IMR-90 (cell line): ENCODE data around the gene EFHC2. TPM values are rescaled to one million over a fixed set of nuclear protein-coding genes. Genes with fewer than 3 reads are reported as not detected.

Experiments used
- ATAC-seq: fragments of 200-7000 bp; cut with Tn5 transposase; 2 replicates; pipeline ENCODE4 v1.9.1; 2020; ENCODE audit warnings: low read depth, mild to moderate bottlenecking, moderate library complexity
- BruUV-seq: library from RNA; stranded (reverse); fragments of 400-500 nt; replicated peaks from 2 replicates; lab custom pipeline; 2021; lab: Mats Ljungman, UMichigan
- CTCF ChIA-PET: fragments of 300-600 bp; formaldehyde crosslinking; extraction: SDS; loops from one replicate; lab custom pipeline; 2021; ENCODE audit warnings: antibody characterized with exemption; lab: Yijun Ruan, JAX
- POLR2A ChIA-PET: fragments of 300-600 bp; sonication (Branson Sonifier 250); formaldehyde crosslinking; loops from one replicate; lab custom pipeline; 2022; ENCODE audit warnings: antibody characterized with exemption; ENCODE audit not compliant: unreplicated experiment; lab: Charles Lee
- DNase-seq: peaks from one replicate; pipeline ENCODE4 v3.0.0; 2013
- H2AFZ ChIP-seq: replicated peaks from 2 replicates; pipeline ENCODE3; 2013; ENCODE audit warnings: low read length, mild to moderate bottlenecking; ENCODE audit not compliant: poor library complexity
- H2AK5ac ChIP-seq: 2 replicates; pipeline ENCODE4 v1.6.1; 2013; ENCODE audit warnings: low read depth, low read length, inconsistent platforms
- H2AK9ac ChIP-seq: replicated peaks from 2 replicates; pipeline ENCODE3; 2013; ENCODE audit warnings: mild to moderate bottlenecking, low read depth, low read length, moderate library complexity; ENCODE audit not compliant: poor library complexity
- H2BK120ac ChIP-seq: 2 replicates; pipeline ENCODE4 v1.6.1; 2013; ENCODE audit warnings: low read depth, low read length, inconsistent platforms
- H2BK15ac ChIP-seq: 3 replicates; pipeline ENCODE4 v1.6.1; 2013; ENCODE audit warnings: low read depth, low read length, inconsistent platforms
- H2BK20ac ChIP-seq: 2 replicates; pipeline ENCODE4 v1.6.1; 2013; ENCODE audit warnings: low read depth, mild to moderate bottlenecking, inconsistent platforms, low read length, moderate library complexity
- H2BK5ac ChIP-seq: 2 replicates; pipeline ENCODE4 v1.6.1; 2013; ENCODE audit warnings: mild to moderate bottlenecking, low read depth, low read length, inconsistent platforms; ENCODE audit not compliant: poor library complexity, severe bottlenecking
- H3K14ac ChIP-seq: replicated peaks from 2 replicates; pipeline ENCODE4 v1.6.1; 2013; ENCODE audit warnings: low read depth, low read length, inconsistent platforms
- H3K18ac ChIP-seq: 2 replicates; pipeline ENCODE4 v1.6.1; 2013; ENCODE audit warnings: low read depth, low read length, control low read depth
- H3K23ac ChIP-seq: 2 replicates; pipeline ENCODE4 v1.6.1; 2013; ENCODE audit warnings: low read depth, low read length, inconsistent platforms
- H3K27ac ChIP-seq: 2 replicates; pipeline ENCODE4 v1.5.1; 2013; ENCODE audit warnings: mild to moderate bottlenecking, control low read depth, low read length; ENCODE audit not compliant: insufficient read depth
- H3K27me3 ChIP-seq: 2 replicates; pipeline ENCODE4 v1.6.1; 2013; ENCODE audit warnings: low read length; ENCODE audit not compliant: control insufficient read depth, insufficient read depth
- H3K36me3 ChIP-seq: 2 replicates; pipeline ENCODE4 v1.6.1; 2013; ENCODE audit warnings: low read length, mixed read lengths; ENCODE audit not compliant: control insufficient read depth, insufficient read depth
- H3K4ac ChIP-seq: 2 replicates; pipeline ENCODE4 v1.6.1; 2013; ENCODE audit warnings: low read depth, low read length, inconsistent platforms
- H3K4me1 ChIP-seq: 2 replicates; pipeline ENCODE4 v1.6.1; 2013; ENCODE audit warnings: low read length, mixed read lengths; ENCODE audit not compliant: control insufficient read depth, insufficient read depth
- H3K4me2 ChIP-seq: 2 replicates; pipeline ENCODE4 v1.6.1; 2013; ENCODE audit warnings: low read depth, mild to moderate bottlenecking, control low read depth, low read length, moderate library complexity
- H3K4me3 ChIP-seq: 2 replicates; pipeline ENCODE4 v1.5.1; 2013; ENCODE audit warnings: low read depth, mild to moderate bottlenecking, control low read depth, low read length, moderate library complexity; ENCODE audit not compliant: insufficient read depth
- H3K56ac ChIP-seq: 2 replicates; pipeline ENCODE4 v1.6.1; 2013; ENCODE audit warnings: low read length, inconsistent platforms; ENCODE audit not compliant: insufficient read depth; ENCODE audit errors: extremely low read depth
- H3K79me1 ChIP-seq, 2 experiments: 2 replicates each; pipeline ENCODE4 v1.6.1; 2013; ENCODE audit warnings: low read length in 2 of 2, inconsistent platforms in 1 of 2, low read depth in 1 of 2
- H3K9ac ChIP-seq: 2 replicates; pipeline ENCODE4 v1.6.1; 2013; ENCODE audit warnings: low read depth, low read length, control low read depth
- H3K9me1 ChIP-seq: 2 replicates; pipeline ENCODE4 v1.6.1; 2013; ENCODE audit warnings: low read length, inconsistent platforms; ENCODE audit not compliant: insufficient read depth
- H3K9me3 ChIP-seq: 2 replicates; pipeline ENCODE4 v1.6.1; 2013; ENCODE audit warnings: low read length; ENCODE audit not compliant: control insufficient read depth, insufficient read depth
- H4K20me1 ChIP-seq: 2 replicates; pipeline ENCODE4 v1.6.1; 2013; ENCODE audit warnings: low read length, inconsistent platforms; ENCODE audit not compliant: insufficient read depth
- H4K5ac ChIP-seq: 2 replicates; pipeline ENCODE4 v1.6.1; 2013; ENCODE audit warnings: mild to moderate bottlenecking, low read depth, low read length, control low read depth
- H4K8ac ChIP-seq, 2 experiments: 2 replicates each; pipeline ENCODE4 v1.6.1; 2013; ENCODE audit warnings: low read depth in 2 of 2, low read length in 2 of 2, control low read depth in 1 of 2, inconsistent platforms in 1 of 2
- H4K91ac ChIP-seq: 2 replicates; pipeline ENCODE4 v1.6.1; 2013; ENCODE audit warnings: low read depth, low read length, inconsistent platforms; ENCODE audit not compliant: insufficient read depth
- BHLHE40 ChIP-seq: fragments of 150-350 bp; IDR thresholded peaks from 2 replicates; pipeline ENCODE4 v1.6.1; 2016; ENCODE audit warnings: mild to moderate bottlenecking, low read depth, low read length
- CEBPB ChIP-seq: IDR thresholded peaks from 2 replicates; pipeline ENCODE4 v1.6.1; 2012; ENCODE audit warnings: low read depth, low read length, improper control_type of control experiment
- CTCF ChIP-seq: conservative IDR thresholded peaks from 2 replicates; pipeline ENCODE4 v1.5.1; 2012; ENCODE audit warnings: mild to moderate bottlenecking, low read depth, low read length, improper control_type of control experiment
- MAFK ChIP-seq: IDR thresholded peaks from 2 replicates; pipeline ENCODE4 v1.6.1; 2012; ENCODE audit warnings: low read depth, low read length, improper control_type of control experiment
- MAZ ChIP-seq: IDR thresholded peaks from 2 replicates; pipeline ENCODE4 v1.6.1; 2012; ENCODE audit warnings: low read depth, mild to moderate bottlenecking, low read length, improper control_type of control experiment, moderate library complexity, borderline replicate concordance
- POLR2A ChIP-seq: IDR thresholded peaks from 2 replicates; pipeline ENCODE4 v1.6.1; 2012; ENCODE audit warnings: mild to moderate bottlenecking, low read depth, low read length
- WGBS, 2 experiments: methylation state at CpG; one replicate each; pipeline versions ENCODE4 v1.1.5 to v1.1.7; 2013; ENCODE audit warnings: missing lambda C conversion rate in 2 of 2; ENCODE audit not compliant: insufficient read length in 1 of 2; ENCODE audit errors: extremely low coverage in 2 of 2; 5-methylcytosine and 5-hydroxymethylcytosine counted together
- dilution Hi-C: fragments of 300-500 bp; cut with HindIII; formaldehyde crosslinking; loops from one replicate; pipeline ENCODE4 v1.14.3; 2018; ENCODE audit warnings: low sequenced_read_pairs; ENCODE audit not compliant: unreplicated experiment
- in situ Hi-C: fragments of 300-500 bp; cut with MboI; formaldehyde crosslinking; loops from 3 replicates; pipeline ENCODE4 v1.14.3; 2019; ENCODE audit warnings: low sequenced_read_pairs, inconsistent platforms, mixed read lengths
- intact Hi-C: fragments of 100-400 bp; cut with micrococcal nuclease; formaldehyde crosslinking; loops from 2 replicates; pipeline ENCODE4 v1.10.0; 2022
- polyA plus RNA-seq, 3 experiments: library from polyadenylated mRNA; depleted of rRNA; stranded (reverse); fragments of >200 nt; gene quantifications; 2 replicates each; pipeline ENCODE4 v1.2.3, GENCODE V29; 2012; ENCODE audit warnings: low replicate concordance in 1 of 3
- total RNA-seq: library from RNA; depleted of rRNA; stranded (reverse); fragments of >200 nt; gene quantifications from 2 replicates; pipeline ENCODE4 v1.2.3, GENCODE V29; 2012

The EFHC2 gene
- total and polyA plus RNA-seq, 2 of the 4 experiments (the other 2 are of a cell fraction), result 0.18 to 0.24 TPM

- ChIA-PET POLR2A (no interaction called here), CTCF (interaction anchor here (0.5 kb wide), 1 partner anchor 852 kb away, joined by 4 read pairs; no protein-coding TSS in a partner anchor)
- Histone ChIP-seq H2AK9ac (no peak overlapping the region), H3K36me3 (no peaks in the 10 kb centered on the region), H3K9me1 (no peaks in the 10 kb centered on the region), H3K4ac (no peak overlapping the region), H3K27me3 (no peaks in the 10 kb centered on the region), H2AFZ (no peak overlapping the region), H4K5ac (no peak overlapping the region), H4K91ac (no peak overlapping the region), H3K9me3 (no peaks in the 10 kb centered on the region), H3K4me1 (no peaks in the 10 kb centered on the region), H3K14ac (no peak overlapping the region), H4K20me1 (no peaks in the 10 kb centered on the region), H3K23ac (no peak overlapping the region), H3K18ac (no peak overlapping the region), H2BK5ac (no peak overlapping the region), H3K9ac (no peak overlapping the region), H4K8ac (no peak overlapping the region), H2AK5ac (no peak overlapping the region), H2BK120ac (no peak overlapping the region), H3K56ac (no peak overlapping the region), H3K4me2 (no peak overlapping the region), H3K79me1 (no peaks in the 10 kb centered on the region), H2BK20ac (no peak overlapping the region), H3K4me3 (no peak overlapping the region), H3K27ac (no peak overlapping the region), H2BK15ac (no peak overlapping the region)
- DNase-seq (no peak), ATAC-seq (no peak)
- TF ChIP-seq CEBPB (no peak), BHLHE40 (no peak), CTCF (no peak), MAFK (no peak), MAZ (no peak), POLR2A (no peak)
- no CpG with 5 or more reads among the region's 3 CpGs for WGBS, 2 experiments
- BruUV-seq, result no TSS peak
- dilution Hi-C loops (no loop called here), in situ Hi-C loops (no loop called here), intact Hi-C loops (no loop called here)
These were observed 125.0 kb downstream of the EFHC2 start for GRCh38 chrX:44218465-44218864.
